ENCODE data around the gene TMEM258.

The TMEM258 gene

GRCh38 chr11:61743486-61744095 is 48.8 kb downstream of the TMEM258 start:
- no peak for TF ChIP-seq CTCF (IDR thresholded peaks at IDR 0.05; ENCODE audit: control extremely low read depth, extremely low read depth, low read depth, missing control alignments)
- CTCF ChIA-PET = interaction anchor here (2.5 kb wide), 1 partner anchor 10 kb away, joined by 15 read pairs; no protein-coding TSS in a partner anchor
- no peak for DNase-seq (ENCODE audit: extremely low spot score)
- POLR2A ChIA-PET = no interaction called here

GRCh38 chr11:61742391-61742790 is 50.0 kb downstream of the TMEM258 start:
- no peak for TF ChIP-seq CTCF (IDR thresholded peaks at IDR 0.05; ENCODE audit: control extremely low read depth, extremely low read depth, low read depth, missing control alignments)
- POLR2A ChIA-PET = no interaction called here
- DNase-seq (ENCODE audit: extremely low spot score) = no peak
- CTCF ChIA-PET = interaction anchor here (1.0 kb wide), 1 partner anchor 9 kb away, joined by 8 read pairs; no protein-coding TSS in a partner anchor

- ChIA-PET CTCF (interaction anchor here (1.1 to 4.0 kb wide), 5 partner anchors 7 to 101 kb away, joined by 4 to 27 read pairs (median 4); no protein-coding TSS in a partner anchor), POLR2A (no interaction called here)
- DNase-seq (ENCODE audit: extremely low spot score) = no peak
- TF ChIP-seq CTCF (IDR thresholded peaks at IDR 0.05; ENCODE audit: control extremely low read depth, extremely low read depth, low read depth, missing control alignments) = no peak
These were observed 52.4 kb downstream of the TMEM258 start for GRCh38 chr11:61739966-61740365.

- POLR2A ChIA-PET = no interaction called here
These were observed 53.0 kb downstream of the TMEM258 start for GRCh38 chr11:61739413-61739812.

More at GRCh38 chr11:61739413-61739812, 53.0 kb downstream of the TMEM258 start:
- CTCF ChIA-PET = interaction anchor here (1.1 to 4.0 kb wide), 5 partner anchors 8 to 101 kb away, joined by 4 to 27 read pairs (median 4); no protein-coding TSS in a partner anchor
- DNase-seq (ENCODE audit: extremely low spot score) = no peak
- TF ChIP-seq CTCF (IDR thresholded peaks at IDR 0.05; ENCODE audit: control extremely low read depth, extremely low read depth, low read depth, missing control alignments) = no peak
